Measurements from ENCODE around the gene SLX9.

GRCh38 chr21:44913425-44914175 lies 26.2 kb upstream of the SLX9 start:
- TF ChIP-seq CTCF (IDR thresholded peaks at IDR 0.05) (no peak), POLR2A (IDR thresholded peaks at IDR 0.05) (no peak)

Data from uterus (tissue), 2 donors.